Heart left ventricle (tissue), 13 donors: ENCODE results near the gene ACOXL.

Source experiments
- CTCF ChIP-seq, 12 donors: fragments of 200-600 bp; sonication (generic) in 4 of 12; IDR thresholded peaks; one replicate each; pipeline versions ENCODE4 v1.5.0 to v1.8.0; 2018 to 2022; ENCODE audit warnings: antibody characterized with exemption in 12 of 12, mild to moderate bottlenecking in 5 of 12
- POLR2A ChIP-seq, 2 donors: fragments of 450-650 bp; IDR thresholded peaks; one replicate each; pipeline ENCODE4 v1.6.1; 2017; ENCODE audit warnings: antibody characterized with exemption in 2 of 2, mild to moderate bottlenecking in 2 of 2, moderate library complexity in 2 of 2
- donor health status: ischemic (EF 13 %, LVEDD 7.1; RV severe dilation, severe dysfunction).
- donor health status: DM: no; HTN: yes; CAD: no.
- donor health status: DM: no; HTN: no; CAD: no.
- donor health status: ischemic (EF 25% LVEDD 6.9; RV normal size, moderate dysfunction).
- donor health status: ischemic (EF 25% LVEDD 5.7; RV mildly dilated, moderate dysfunction).
- donor health status: ischemic (EF 35%, LVEDD 5.7; RV mildly dilated, moderate dysfunction).
- donor health status: nonischemic (EF 11% LVEDD 7.7; RV severe dilation, severe dysfunction).
- donor health status: DM: yes; HTN: yes; CAD: no.
- donor health status: PGD.
- donor health status: ischemic (EF 29% LVEDD 5.4; RV normal size, mild dysfunction).
- donor health status: nonischemic (EF 23%, LVEDD 6.1; RV moderate dilation, normal function).

- TF ChIP-seq CTCF (IDR thresholded peaks at IDR 0.05) (no peak), POLR2A (IDR thresholded peaks at IDR 0.05) (no peak)
Measured at GRCh38 chr2:110909501-110909900, 177.1 kb downstream of the ACOXL start.
